K562 treated with DMSO at 1 percent for 48 hours (cell line): Measurements from ENCODE around the gene OR5D18. TPM values are rescaled to one million over a fixed set of nuclear protein-coding genes. Genes with fewer than 3 reads are reported as not detected.

Source experiments
- total RNA-seq: library from RNA; unstranded; fragments of 300-600 nt; gene quantifications from 2 replicates; pipeline ENCODE4 v1.2.3, GENCODE V29; 2022; ENCODE audit warnings: low replicate concordance; ENCODE audit errors: extremely low read depth

Gene OR5D18
- total RNA-seq, result not detected in 2 replicates

GRCh38 chr11:55819330-55819729, at the start of gene OR5D18:
Gene OR5D18 (plus strand): TSS chr11:55819630. CDS start chr11:55819630, 0 bp downstream.

GRCh38 chr11:55773138-55773537, 46.3 kb upstream of the OR5D18 start, which contains the start of gene OR5D13:
Gene OR5D13 (plus strand): TSS chr11:55773438. CDS start chr11:55773438, 0 bp downstream.

GRCh38 chr11:55795256-55795655, 24.2 kb upstream of the OR5D18 start, which contains the start of gene OR5D14:
Gene OR5D14 (plus strand): TSS chr11:55795556. CDS start chr11:55795556, 0 bp downstream.

GRCh38 chr11:55811067-55811466, 8.4 kb upstream of the OR5D18 start, which contains the start of gene OR5L1:
Gene OR5L1 (plus strand): TSS chr11:55811367. CDS start chr11:55811467, 100 bp downstream.

GRCh38 chr11:55826919-55827318, 7.5 kb downstream of the OR5D18 start, which contains the start of gene OR5L2:
Gene OR5L2 (plus strand): TSS chr11:55827219. CDS start chr11:55827219, 0 bp downstream.

GRCh38 chr11:55838452-55838851, 19.0 kb downstream of the OR5D18 start, which contains the start of gene OR5D16:
Gene OR5D16 (plus strand): TSS chr11:55838752. CDS start chr11:55838752, 0 bp downstream.

Other genes with a start within 250 kb of the OR5D18 start
- gene OR4C16, start 247.5 kb upstream of the OR5D18 start, total RNA-seq, result not detected in 2 replicates
- gene OR4C11, start 212.0 kb upstream of the OR5D18 start, total RNA-seq, result not detected in 2 replicates
- not detected in 2 replicates for gene OR4P4, start 184.5 kb upstream of the OR5D18 start, total RNA-seq
- gene OR4S2, start 171.3 kb upstream of the OR5D18 start, total RNA-seq, result not detected in 2 replicates
- gene OR4C6, start 157.4 kb upstream of the OR5D18 start, total RNA-seq, result not detected in 2 replicates
- gene OR5D13, start 46.2 kb upstream of the OR5D18 start, total RNA-seq, result not detected in 2 replicates
- gene OR5D14, start 24.1 kb upstream of the OR5D18 start, total RNA-seq, result not detected in 2 replicates
- not detected in 2 replicates for gene OR5L1, start 8.3 kb upstream of the OR5D18 start, total RNA-seq
- not detected in 2 replicates for gene OR5L2, start 7.6 kb downstream of the OR5D18 start, total RNA-seq
- not detected in 2 replicates for gene OR5D16, start 19.1 kb downstream of the OR5D18 start, total RNA-seq
- gene TRIM51, start 63.7 kb downstream of the OR5D18 start, total RNA-seq, result not detected in 2 replicates
- gene OR5W2, start 95.0 kb downstream of the OR5D18 start, total RNA-seq, result not detected in 2 replicates
- gene OR5I1, start 116.8 kb downstream of the OR5D18 start, total RNA-seq, result not detected in 2 replicates
- not detected in 2 replicates for gene OR10AG1, start 150.3 kb downstream of the OR5D18 start, total RNA-seq
- not detected in 2 replicates for gene OR5F1, start 175.0 kb downstream of the OR5D18 start, total RNA-seq
- not detected in 2 replicates for gene OR5AS1, start 208.0 kb downstream of the OR5D18 start, total RNA-seq